ENCODE measurements around the gene SMURF1. TPM values are rescaled to one million over a fixed set of nuclear protein-coding genes. Genes with fewer than 3 reads are reported as not detected.
"Not testable (repeated sequence)": the region's sequence is repeated elsewhere in the genome, so short reads cannot be mapped to it uniquely, and the experiment has no call there.

SMURF1 gene
- total RNA-seq, 1 experiment from 2014 or later = 30.2 TPM

DNA sequence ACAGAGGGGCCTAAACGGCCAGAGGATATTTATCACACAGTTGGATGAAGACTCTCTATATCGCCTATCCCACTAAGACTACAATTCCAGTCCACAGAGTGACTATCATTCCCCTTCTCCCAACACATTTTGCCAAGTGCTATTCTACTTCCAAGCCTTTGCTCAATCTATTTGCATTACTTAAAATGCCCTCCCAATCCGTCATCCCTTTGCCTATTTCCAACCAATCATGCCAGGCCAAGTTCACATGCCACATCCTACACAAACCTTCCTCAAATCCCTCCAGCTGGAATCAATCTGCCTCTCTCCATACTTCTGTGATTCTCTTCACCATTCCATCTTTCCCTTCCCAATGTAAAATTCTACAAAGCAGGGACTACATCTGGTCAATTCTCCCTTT lies 38.2 kb downstream of the SMURF1 start:
- ChIA-PET CTCF (no interaction called here), POLR2A (ENCODE audit: unreplicated experiment) (no interaction called here)
- no peak for ATAC-seq
- Histone ChIP-seq H3K4me1 (ENCODE audit: insufficient read depth, low read length) (peaks cover 81% of the 10 kb centered on the region), H3K4me3 (ENCODE audit: low read length) (no peak overlapping the region), H4K20me1 (ENCODE audit: low read length) (peaks cover 53% of the 10 kb centered on the region), H3K79me2 (ENCODE audit: low read length) (peaks cover 97% of the 10 kb centered on the region), H3K9me3 (ENCODE audit: low read length) (no peaks in the 10 kb centered on the region), H3K27ac (ENCODE audit: low read length) (no peak overlapping the region), H2AFZ (ENCODE audit: low read length) (no peak overlapping the region), H3F3A (ENCODE audit: low read length, unreplicated experiment) (peaks cover 8% of the 10 kb centered on the region), H3K9ac (ENCODE audit: low read length) (no peak overlapping the region), H3K36me3 (ENCODE audit: low read depth, low read length) (no peaks in the 10 kb centered on the region), H3K27me3 (ENCODE audit: low read length) (no peaks in the 10 kb centered on the region), H3K9me2 (replicated peaks; ENCODE audit: low read length) (no peaks in the 10 kb centered on the region), H3K4me2 (ENCODE audit: low read length) (no peak overlapping the region)
- TF ChIP-seq, protein P1, sequence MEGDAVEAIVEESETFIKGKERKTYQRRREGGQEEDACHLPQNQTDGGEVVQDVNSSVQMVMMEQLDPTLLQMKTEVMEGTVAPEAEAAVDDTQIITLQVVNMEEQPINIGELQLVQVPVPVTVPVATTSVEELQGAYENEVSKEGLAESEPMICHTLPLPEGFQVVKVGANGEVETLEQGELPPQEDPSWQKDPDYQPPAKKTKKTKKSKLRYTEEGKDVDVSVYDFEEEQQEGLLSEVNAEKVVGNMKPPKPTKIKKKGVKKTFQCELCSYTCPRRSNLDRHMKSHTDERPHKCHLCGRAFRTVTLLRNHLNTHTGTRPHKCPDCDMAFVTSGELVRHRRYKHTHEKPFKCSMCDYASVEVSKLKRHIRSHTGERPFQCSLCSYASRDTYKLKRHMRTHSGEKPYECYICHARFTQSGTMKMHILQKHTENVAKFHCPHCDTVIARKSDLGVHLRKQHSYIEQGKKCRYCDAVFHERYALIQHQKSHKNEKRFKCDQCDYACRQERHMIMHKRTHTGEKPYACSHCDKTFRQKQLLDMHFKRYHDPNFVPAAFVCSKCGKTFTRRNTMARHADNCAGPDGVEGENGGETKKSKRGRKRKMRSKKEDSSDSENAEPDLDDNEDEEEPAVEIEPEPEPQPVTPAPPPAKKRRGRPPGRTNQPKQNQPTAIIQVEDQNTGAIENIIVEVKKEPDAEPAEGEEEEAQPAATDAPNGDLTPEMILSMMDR (conservative IDR thresholded peaks at IDR 0.05; ENCODE audit: low read depth, low read length) = no peak
- no peak for TF ChIP-seq EZH2phosphoT487 (IDR thresholded peaks at IDR 0.05; ENCODE audit: borderline replicate concordance, low read length)
- TF ChIP-seq EZH2 (IDR thresholded peaks at IDR 0.05; ENCODE audit: low read length, unreplicated experiment) = no peak
- no TSS peak for BruUV-seq (replicated peaks)
- intact Hi-C loops (cut with micrococcal nuclease) = no loop called here
- no peak for DNase-seq

DNA sequence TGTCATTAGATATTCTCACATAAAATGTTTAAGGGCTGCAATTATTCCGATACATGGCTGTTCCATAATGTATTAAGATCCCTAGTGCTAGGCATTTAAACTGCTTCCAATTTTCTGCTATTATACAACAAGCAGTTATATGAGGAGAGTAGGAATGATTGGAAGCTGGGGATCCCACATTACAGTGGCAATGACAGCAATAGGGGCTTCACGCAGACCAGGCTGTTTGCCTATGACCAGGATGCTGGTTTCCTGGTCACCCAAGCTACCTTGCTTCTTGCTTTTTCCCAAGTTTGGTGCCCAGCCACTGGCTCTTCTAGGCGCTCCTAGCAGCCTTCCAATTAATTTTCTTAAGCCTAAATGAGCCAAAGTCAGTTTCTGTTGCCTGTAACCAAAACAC lies 39.3 kb downstream of the SMURF1 start:
- TF ChIP-seq, protein P1 (conservative IDR thresholded peaks at IDR 0.05; ENCODE audit: low read depth, low read length) = no peak
- TF ChIP-seq EZH2 (IDR thresholded peaks at IDR 0.05; ENCODE audit: low read length, unreplicated experiment) (no peak), EZH2phosphoT487 (IDR thresholded peaks at IDR 0.05; ENCODE audit: borderline replicate concordance, low read length) (no peak)
- POLR2A ChIA-PET (ENCODE audit: unreplicated experiment) = no interaction called here
- peaks cover 97% of the 10 kb centered on the region for H3K79me2 ChIP-seq (ENCODE audit: low read length)
- ATAC-seq (no peak), DNase-seq (no peak)
- H3K27ac ChIP-seq (ENCODE audit: low read length) = no peak overlapping the region; the same call in 1 of the 2 replicates
- 0 out of 2 replicates have a peak, but pooled peaks cover 2% of the 10 kb centered on the region for H3K36me3 ChIP-seq (ENCODE audit: low read depth, low read length)
- no peaks in the 10 kb centered on the region for H3K9me2 ChIP-seq (replicated peaks; ENCODE audit: low read length)
- H3F3A ChIP-seq (ENCODE audit: low read length, unreplicated experiment) = peaks cover 8% of the 10 kb centered on the region
- H3K4me2 ChIP-seq (ENCODE audit: low read length) = no peak overlapping the region
- no peak overlapping the region for H2AFZ ChIP-seq (ENCODE audit: low read length)
- CTCF ChIA-PET = interaction anchor here (0.6 kb wide), 1 partner anchor 19 kb away, joined by 3 read pairs; no protein-coding TSS in a partner anchor
- BruUV-seq (replicated peaks) = no TSS peak
- H3K27me3 ChIP-seq (ENCODE audit: low read length) = no peaks in the 10 kb centered on the region
- peaks cover 43% of the 10 kb centered on the region for H4K20me1 ChIP-seq (ENCODE audit: low read length)
- peaks cover 74% of the 10 kb centered on the region for H3K4me1 ChIP-seq (ENCODE audit: insufficient read depth, low read length)
- no peak overlapping the region for H3K4me3 ChIP-seq (ENCODE audit: low read length)
- intact Hi-C loops (cut with micrococcal nuclease) = loop anchor here (5.0 kb wide), 1 partner anchor 62 kb away; no protein-coding TSS in a partner anchor
- no peak overlapping the region for H3K9ac ChIP-seq (ENCODE audit: low read length)
- H3K9me3 ChIP-seq (ENCODE audit: low read length) = no peaks in the 10 kb centered on the region

DNA sequence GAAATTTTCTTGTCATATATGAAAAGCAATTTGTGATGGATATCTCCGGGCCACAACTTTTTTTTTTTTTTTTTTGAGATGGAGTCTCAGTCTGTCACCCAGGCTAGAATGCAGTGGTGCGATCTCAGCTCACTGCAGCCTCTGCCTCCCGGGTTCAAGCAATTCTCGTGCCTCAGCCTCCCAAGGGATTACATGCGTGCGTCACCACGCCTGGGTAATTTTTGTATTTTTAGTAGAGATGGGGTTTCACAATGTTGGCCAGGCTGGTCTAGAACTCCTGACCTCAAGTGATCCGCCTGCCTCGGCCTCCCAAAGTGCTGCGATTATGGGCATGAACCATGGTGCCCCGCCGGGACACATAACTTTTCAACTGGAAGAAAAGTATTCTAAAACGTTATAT lies 40.1 kb downstream of the SMURF1 start:
- BruUV-seq (replicated peaks); H3K36me3 ChIP-seq (ENCODE audit: low read depth, low read length); H3K27me3 ChIP-seq (ENCODE audit: low read length); H3F3A ChIP-seq (ENCODE audit: low read length, unreplicated experiment); ATAC-seq; H3K4me3 ChIP-seq (ENCODE audit: low read length); H3K9me2 ChIP-seq (replicated peaks; ENCODE audit: low read length); H3K9ac ChIP-seq (ENCODE audit: low read length); DNase-seq; H2AFZ ChIP-seq (ENCODE audit: low read length); H3K9me3 ChIP-seq (ENCODE audit: low read length): not testable (repeated sequence)
- H4K20me1 ChIP-seq (ENCODE audit: low read length) = peaks cover 35% of the 10 kb centered on the region; the same call in 1 of the 2 replicates
- H3K4me2 ChIP-seq (ENCODE audit: low read length) = peak overlapping the region; percentile 85
- ChIA-PET CTCF (interaction anchor here (0.5 kb wide), 1 partner anchor 171 kb away, joined by 11 read pairs; no protein-coding TSS in a partner anchor), POLR2A (ENCODE audit: unreplicated experiment) (interaction anchor here (0.6 kb wide), 1 partner anchor 122 kb away, joined by 4 read pairs; no protein-coding TSS in a partner anchor)
- intact Hi-C loops (cut with micrococcal nuclease) = loop anchor here (1.0 to 5.0 kb wide), 6 partner anchors 19 to 209 kb away; no protein-coding TSS in a partner anchor
- H3K27ac ChIP-seq (ENCODE audit: low read length) = peak overlapping the region; percentile 93
- peaks cover 97% of the 10 kb centered on the region for H3K79me2 ChIP-seq (ENCODE audit: low read length)
- peaks cover 74% of the 10 kb centered on the region for H3K4me1 ChIP-seq (ENCODE audit: insufficient read depth, low read length)

Measured in PC-3 (cell line).